SK-N-DZ (cell line): ENCODE measurements around the gene ZNF77.
"Not testable (repeated sequence)": the region's sequence is repeated elsewhere in the genome, so short reads cannot be mapped to it uniquely, and the experiment has no call there.

Experiments
- DNase-seq: peaks from one replicate; pipeline ENCODE4 v3.0.0-alpha.2; 2015; ENCODE audit warnings: low spot score

Gene ZNF77

DNA sequence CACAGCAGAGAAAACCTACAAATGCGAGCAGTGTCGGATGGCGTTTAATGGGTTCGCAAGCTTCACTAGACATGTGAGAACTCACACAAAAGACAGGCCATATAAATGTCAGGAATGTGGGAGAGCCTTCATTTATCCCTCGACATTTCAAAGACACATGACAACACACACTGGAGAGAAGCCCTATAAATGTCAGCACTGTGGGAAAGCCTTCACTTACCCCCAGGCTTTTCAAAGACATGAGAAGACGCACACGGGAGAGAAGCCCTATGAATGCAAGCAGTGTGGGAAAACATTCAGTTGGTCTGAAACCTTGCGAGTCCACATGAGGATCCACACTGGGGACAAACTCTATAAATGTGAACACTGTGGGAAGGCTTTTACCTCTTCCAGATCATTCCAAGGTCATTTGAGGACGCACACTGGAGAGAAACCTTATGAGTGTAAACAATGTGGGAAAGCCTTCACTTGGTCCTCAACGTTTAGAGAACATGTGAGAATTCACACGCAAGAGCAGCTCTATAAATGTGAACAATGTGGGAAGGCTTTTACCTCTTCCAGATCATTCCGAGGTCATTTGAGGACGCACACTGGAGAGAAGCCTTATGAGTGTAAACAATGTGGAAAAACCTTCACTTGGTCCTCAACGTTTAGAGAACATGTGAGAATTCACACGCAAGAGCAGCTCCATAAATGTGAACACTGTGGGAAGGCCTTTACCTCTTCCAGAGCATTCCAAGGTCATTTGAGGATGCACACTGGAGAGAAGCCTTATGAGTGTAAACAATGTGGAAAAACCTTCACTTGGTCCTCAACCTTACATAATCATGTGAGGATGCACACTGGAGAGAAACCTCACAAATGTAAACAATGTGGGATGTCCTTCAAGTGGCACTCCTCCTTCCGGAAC, 27.2 kb downstream of the ZNF77 start:
- no peak for DNase-seq

GRCh38 chr19:2912306-2912705, 32.5 kb downstream of the ZNF77 start:
- no peak for DNase-seq

GRCh38 chr19:2906631-2907195, 38.1 kb downstream of the ZNF77 start:
- no peak for DNase-seq

DNA sequence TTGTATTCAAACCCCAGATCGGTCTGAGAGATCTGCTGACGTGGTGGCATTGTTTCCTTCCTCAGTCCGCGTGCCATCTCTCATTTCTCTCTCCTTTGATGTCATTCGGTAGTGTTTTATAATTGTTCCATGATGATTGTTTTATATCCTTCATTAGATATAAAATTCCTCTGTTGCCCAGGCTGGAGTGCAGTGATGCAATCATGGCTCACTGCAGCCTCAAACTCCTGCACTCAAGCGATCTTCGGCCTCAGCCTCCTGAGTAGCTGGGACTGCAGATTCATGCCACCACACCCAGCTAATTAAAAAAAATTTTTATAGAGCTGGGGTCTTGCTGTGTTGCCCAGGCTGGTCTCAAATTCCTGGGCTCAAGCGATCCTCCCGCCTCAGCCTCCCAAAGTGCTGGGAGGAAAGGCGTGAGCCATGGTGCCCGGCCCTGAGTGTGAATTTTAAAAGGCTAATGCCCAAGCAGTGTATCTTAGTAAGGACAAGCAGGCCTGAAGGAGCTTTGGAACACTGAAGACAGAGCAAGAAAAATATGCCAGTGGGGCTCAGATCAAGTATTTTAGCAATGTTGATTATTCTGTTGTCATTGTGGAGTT, 38.8 kb downstream of the ZNF77 start:
- no peak for DNase-seq

DNA sequence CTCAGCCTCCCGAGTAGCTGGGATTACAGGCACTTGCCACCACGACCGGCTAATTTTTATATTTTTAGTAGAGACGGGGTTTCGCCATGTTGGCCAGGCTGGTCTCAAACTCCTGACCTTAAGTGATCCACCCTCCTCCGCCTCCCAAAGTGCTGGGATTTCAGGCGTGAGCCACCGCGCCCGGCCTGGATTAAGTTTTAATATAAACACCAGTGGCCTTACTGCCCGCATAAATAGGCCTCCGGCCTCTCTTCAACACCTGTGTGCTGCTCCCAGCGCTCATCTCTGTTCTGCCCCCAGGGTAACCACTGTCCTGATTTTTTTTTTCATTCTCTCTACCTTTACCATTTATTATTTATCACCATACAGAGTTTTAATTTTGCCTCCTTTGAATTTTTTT, 41.4 kb downstream of the ZNF77 start:
- not testable (repeated sequence) for DNase-seq

DNA sequence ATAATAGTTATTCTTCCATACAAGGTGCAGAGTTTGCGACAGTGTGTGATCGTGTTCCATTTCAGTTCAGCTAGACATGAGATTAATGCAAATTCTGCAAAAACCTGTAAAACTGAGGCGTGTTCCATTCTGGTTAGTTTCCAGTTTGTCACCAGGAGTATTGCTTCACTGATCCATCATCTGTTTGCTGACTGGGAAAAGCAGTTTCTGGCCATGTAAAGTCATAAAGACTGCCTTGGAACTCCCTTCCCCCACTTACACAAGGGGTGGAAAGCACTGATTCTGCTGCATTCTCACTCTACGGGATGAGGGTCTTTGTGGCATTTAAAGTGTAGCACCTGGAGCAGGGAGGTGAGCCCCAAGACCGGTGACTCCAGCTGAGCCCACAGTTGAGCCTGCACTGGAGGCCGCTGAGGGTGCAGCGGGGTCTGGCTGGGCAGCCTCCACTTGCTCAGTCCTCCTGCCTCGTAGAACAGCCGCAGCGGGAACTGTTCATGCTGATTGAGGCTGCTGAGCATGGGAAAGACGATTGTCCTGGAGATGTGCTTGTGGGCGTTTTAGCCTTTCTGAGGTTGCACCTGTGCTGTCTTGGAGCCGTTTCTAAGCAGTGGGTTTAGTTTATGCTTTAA, 42.1 kb downstream of the ZNF77 start:
- DNase-seq = no peak

GRCh38 chr19:2900296-2901252, 44.2 kb downstream of the ZNF77 start, which contains the start of gene ZNF57:
Gene ZNF57, plus strand, starts transcription at chr19:2900928. Its CDS starts 118 bp downstream, at chr19:2901046.
- peak; percentile 97 for DNase-seq

DNA sequence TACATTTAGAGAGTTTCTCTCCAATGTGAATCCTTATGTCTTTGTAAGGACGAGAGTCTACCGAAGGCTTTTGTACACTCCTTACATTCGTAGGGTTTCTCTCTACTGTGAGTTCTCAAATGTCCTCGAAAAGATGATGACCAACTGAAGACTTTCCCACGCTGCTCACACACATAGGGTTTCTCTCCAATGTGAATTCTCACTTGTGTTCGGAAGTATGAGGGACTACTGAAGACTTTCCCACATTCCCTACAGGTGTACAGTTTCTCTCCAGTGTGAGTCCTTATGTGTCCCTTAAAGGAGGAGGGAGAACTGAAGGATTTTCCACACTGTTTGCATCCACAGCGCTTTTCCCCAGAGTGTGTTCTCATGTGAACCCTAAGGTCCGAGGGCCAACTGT, 48.1 kb downstream of the ZNF77 start:
- DNase-seq = no peak

DNA sequence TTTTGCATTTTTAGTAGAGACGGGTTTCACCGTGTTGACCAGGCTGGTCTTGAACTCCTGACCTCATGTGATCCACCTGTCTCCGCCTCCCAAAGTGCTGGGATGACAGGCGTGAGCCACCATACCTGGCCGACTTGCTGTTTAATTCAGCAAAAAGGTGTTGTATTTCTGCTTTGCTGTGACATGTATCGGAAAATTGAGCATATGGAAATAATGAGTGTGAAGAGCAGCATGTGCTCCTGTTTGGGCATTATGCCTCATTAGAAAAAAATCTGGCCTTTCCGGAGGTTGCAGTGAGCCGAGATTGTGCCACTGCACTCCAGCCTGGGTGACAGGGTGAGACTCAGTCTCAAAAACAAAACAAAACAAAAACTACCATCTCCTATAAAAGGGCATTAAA, 54.2 kb downstream of the ZNF77 start:
- DNase-seq = not testable (repeated sequence)

- DNase-seq = no peak
Measured at GRCh38 chr19:2888731-2889224, 56.0 kb downstream of the ZNF77 start.

- peak; percentile 77 for DNase-seq
Measured at GRCh38 chr19:2887391-2887914, 57.3 kb downstream of the ZNF77 start.

DNA sequence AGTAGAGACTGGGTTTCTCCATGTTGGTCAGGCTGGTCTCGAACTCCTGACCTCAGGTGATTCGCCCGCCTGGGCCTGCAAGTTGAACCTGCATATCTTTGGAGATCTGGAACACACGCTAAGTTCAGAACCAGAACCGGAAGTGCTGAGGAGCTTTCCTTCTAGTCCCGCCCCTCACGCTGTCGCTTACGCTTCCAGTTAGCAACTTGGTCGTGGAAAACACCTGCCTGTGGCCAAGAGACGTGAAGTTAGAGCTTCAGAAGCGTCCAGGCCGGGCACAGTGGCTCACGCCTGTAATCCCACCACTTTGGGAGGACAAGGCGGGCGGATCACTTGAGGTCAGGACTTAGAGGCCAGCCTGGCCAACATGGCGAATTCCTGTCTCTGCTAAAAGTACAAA, 59.0 kb downstream of the ZNF77 start:
- DNase-seq = no peak

- peak; percentile 29 for DNase-seq
Measured at GRCh38 chr19:2883686-2884439, 60.9 kb downstream of the ZNF77 start.
